HG03097 (cell line): Measurements from ENCODE around the gene SUCO.
"Not testable (repeated sequence)": the region's sequence is repeated elsewhere in the genome, so short reads cannot be mapped to it uniquely, and the experiment has no call there.

Source experiments
- ATAC-seq: cut with Tn5 transposase; IDR thresholded peaks from one replicate; pipeline ENCODE4 v1.9.1; 2021; ENCODE audit not compliant: unreplicated experiment, low FRiP score

Gene SUCO

DNA sequence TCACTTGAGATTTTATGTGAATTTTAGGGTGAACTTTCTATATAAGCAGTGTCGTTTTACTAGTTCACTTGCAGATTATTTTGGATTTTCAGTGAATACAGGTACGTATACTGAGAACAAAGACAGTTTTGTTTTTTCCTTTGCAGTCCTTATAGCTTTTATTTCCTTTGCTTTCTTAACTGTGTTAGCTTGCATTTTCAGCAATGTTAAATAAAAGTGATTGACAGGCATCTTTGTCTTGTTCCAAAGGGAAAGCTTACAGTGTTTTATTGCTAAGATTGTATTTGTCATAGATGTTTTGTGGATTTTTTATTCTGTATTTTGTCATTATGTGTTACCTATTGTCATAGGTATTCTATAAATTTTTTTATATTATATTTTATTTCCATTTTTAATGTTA is 72.7 kb downstream of the SUCO start:
- ATAC-seq, result no peak

DNA sequence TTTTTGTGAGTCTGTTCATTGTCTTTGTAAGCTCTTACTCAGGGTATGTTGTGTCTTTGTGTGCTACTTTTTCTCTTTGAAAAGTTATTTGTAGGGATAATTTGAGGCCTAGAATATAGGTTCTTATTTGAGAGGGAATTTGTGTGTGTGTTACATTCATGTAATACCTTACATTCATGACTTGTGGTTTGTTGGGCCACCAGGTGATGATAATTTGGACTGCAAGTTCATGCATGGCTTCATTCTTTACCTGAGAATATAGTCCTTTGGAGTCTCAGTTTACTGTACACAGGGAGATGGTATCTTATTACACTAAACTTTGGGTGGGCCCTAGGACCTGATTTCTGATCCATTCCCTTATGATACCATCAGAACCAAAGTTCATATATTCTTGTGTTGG is 74.2 kb downstream of the SUCO start:
- no peak for ATAC-seq

DNA sequence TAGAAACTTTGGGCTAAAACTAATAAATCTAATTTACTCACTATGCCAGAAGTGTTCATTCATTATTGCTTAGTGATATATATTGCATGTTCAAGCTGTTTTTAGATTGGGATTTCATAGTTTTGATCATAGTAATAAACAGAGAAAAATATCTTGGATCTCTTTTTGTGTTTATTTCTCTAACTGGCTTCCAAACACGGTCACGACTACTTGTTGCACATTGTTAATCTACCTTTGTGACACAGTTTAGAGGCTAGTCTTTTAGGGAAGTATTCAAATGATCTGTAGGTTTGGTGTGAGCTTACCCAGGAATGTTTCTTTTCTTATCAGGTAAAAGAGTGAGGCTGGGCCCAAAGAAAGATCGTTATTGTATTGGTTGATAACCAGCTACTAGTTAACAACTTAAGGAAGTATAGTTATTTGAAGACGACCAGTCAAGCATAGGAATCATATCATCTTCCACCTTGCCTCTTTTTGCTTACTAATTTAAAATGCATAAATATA is 75.2 kb downstream of the SUCO start:
- no peak for ATAC-seq

DNA sequence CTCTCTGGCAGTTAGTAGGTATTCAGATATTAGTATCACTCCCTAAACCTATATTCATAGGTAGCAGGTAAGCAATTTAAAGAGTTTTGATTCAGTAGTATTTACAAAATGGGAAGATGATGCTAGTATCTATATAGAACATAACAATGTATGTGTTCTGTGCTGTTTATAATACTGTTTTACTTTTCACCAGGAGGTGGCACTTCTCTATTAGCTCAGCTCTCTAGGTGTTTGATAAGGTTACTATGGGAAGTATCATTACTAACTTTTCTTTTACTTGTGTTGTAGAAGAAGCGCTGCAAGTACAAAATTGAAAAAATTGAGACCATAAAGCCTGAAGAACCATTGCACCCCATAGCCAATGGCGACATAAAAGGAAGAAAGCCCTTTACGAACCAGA is 76.6 kb downstream of the SUCO start:
- ATAC-seq, result no peak

DNA sequence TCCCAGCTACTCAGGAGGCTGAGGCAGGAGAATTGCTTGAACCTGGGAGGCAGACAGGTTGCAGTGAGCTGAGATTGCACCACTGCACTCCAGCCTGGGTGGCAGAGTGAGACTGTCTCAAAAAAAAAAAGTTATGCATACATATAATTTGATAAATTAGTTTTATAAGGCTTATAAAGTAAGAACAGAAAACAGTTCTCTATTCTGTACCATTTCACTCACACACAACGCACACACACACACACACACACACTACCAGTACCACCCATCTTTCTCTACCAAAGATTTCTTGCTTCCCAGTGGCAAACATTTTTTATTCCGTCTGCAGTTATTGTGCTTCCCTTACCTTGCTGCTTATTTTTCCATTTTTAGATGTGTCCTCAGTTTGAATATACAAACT is 79.5 kb downstream of the SUCO start:
- ATAC-seq, result no peak

DNA sequence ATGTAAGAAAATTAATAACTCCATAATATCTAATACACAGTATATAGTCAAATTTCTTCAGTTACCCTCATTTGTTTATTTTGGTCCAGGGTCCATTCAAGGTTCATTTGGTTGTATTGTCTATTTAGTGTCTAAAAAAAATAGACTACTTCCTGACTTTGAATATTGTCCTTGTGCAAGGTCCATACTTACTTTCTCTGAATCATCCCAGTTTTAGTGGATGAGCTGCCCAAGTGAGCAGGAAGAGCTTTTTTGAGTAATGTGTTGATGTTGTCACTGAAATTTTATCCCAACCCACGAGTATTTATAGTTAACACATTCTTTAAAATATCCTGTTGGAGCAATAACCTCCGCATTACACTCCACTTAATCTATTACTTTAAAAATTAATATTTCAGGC is 80.3 kb downstream of the SUCO start:
- no peak for ATAC-seq

DNA sequence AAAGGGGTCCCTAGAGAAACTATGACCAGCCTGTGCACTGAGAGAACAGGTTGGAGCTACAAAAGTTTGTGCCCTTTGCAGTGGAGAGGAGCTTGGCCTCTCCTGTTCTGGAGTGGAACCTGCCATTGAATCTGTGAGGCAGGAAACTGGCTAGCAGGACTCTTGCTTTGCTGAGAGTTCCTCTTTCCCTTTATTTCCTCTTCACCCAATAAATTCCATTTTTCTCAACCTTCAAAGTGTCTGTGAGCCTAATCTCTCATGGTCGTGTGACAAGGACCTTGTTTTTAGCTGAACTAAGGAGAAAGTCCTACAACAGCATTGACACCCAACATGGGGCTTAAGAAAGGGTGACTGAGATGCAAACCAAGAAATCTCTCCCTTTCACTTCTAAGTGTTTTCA is 83.2 kb downstream of the SUCO start:
- ATAC-seq, result no peak

DNA sequence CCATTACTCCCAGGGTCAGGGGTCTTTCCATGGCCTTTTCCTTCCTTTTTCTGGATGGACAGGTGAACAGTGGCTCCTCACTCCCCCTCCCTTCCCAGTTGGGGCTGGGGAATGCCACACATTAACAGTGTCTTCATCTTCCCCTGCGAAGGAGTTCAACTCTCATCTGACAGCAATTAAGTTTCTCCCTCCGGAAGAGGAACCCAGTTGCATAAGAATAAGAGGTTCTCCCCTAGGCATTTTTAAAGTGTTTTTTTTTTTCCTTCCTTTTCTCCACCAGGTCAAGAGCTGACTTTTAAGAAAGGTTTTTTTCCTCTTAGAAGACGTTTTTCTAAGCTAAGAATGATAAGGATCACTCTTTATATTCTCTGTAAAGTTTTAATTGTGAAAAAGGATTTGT is 83.7 kb downstream of the SUCO start:
- ATAC-seq, result no peak

DNA sequence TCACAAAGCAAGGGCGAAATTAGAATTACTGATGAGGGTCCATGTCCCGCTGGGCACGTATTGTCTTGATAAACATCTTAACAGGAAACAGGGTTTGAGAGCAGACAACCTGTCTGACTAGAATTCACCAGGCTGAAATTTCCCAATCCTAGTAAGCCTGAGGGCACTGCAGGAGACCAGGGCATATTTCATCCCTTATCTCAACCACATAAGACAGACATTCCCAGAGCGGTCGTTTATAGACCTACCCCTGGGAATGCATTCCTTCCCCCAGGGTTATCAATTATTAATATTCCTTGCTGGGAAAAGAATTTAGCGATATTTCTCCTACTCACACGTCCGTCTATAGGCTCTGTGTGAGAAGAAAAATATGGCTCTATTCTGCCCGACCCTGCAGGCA is 87.7 kb downstream of the SUCO start:
- not testable (repeated sequence) for ATAC-seq

DNA sequence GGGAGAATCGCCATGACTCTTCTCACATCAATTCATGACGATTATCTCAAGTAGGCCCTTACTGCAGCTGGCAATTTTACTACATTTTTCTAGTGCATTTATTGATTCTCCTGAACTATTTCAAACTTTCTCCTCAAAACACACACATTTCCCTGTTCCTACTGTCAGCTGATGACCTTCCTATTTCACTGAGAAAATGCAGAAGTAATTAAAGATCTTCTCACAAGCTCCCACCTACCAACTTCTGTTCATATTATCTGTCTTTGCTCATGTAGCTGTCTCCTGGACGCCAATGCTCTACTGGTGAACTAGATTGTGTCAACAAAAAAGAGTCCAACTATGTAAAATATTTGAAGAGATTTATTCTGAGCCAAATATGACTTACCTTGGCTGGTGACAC is 89.6 kb downstream of the SUCO start:
- no peak for ATAC-seq

DNA sequence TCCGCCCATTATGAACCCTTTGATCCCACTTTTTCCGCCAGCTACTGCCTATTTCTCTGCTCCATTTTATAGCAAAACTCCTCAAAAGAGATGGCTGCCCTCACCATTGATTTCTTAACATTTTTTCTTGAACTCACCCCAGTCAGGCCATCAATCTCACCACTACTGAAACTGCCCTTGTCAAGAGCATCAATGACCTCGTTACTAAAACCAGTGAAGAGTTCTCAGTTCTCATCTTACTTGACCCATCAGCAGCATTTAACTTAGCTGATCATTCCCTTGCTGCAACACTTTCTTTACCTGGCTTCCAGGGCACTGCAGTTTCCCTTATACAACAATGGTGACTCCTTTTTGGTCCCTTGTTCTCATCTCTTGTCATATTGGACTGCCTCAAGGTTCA is 90.8 kb downstream of the SUCO start:
- no peak for ATAC-seq

DNA sequence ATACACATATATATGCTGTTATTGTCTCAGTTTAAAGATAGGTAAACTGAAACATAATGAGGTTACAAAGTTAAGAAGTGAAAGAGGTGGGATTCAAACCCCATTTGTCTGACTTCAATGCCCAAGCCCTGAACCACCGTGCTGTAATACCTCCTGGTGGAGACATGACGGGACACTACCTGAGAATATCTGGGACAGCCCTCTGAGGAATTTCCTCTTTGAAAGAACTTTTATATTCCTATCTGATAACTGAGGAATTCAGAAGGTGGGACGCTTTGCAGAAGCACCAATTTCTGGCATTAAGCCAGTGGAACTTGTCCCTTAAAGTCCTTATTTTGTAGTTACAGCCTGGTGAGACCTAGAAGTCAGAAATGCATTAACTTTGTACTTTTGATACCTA is 93.9 kb downstream of the SUCO start:
- no peak for ATAC-seq

DNA sequence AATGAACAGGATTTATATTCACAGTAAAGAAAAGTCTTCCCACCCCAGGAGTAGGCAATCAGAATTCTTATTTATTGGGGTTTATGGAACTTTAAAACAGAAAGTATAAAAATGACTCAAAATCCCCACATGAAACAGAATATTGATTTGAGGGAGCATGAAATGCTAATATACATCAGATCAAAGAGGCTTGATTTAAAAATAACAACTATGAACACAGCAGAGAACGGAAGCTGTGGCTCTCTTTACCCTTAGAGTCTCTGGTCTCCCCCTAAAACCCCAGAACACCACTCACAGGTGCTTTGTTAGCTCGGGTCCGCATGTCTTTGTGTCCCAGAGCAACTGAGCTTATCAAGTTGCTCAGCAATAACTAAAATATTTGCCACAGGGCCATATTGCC is 94.8 kb downstream of the SUCO start:
- ATAC-seq, result no peak

DNA sequence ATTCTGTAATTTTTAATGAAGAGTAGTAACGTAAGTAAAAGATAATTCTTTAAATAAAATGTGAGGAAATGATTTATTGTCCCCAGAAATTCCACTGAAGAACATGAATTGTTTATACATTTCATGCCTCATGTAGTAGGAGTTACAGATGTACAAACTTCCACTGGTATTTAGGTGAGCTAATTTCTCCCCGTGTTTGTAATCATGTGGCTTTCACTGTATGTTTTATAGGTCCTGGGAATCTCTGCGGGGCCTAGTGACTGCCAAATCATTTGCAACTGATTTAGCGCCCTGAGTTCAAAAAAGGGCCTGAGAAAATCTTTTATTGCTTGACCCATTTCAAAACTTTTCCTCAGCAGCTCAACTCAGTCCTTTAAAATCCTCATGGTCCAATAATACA is 95.5 kb downstream of the SUCO start:
- ATAC-seq, result no peak

DNA sequence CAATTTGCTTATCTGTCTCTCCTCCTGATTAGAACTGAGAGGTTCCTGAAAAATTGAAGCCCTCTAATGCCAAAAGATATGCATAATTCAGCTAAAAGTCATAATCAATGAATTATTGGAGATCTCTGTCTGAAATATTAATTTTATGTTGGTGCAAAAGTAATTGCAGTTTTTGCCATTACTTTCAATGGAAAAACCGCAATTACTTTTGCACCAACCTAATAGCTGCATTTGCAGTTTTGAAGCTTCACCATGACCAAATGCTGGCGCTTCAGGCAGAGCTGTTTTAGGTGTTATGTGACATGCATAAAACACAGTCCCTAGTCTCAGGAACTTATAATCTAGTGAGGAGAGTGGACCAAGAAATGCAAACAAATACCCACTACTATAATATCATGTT is 96.2 kb downstream of the SUCO start:
- no peak for ATAC-seq

DNA sequence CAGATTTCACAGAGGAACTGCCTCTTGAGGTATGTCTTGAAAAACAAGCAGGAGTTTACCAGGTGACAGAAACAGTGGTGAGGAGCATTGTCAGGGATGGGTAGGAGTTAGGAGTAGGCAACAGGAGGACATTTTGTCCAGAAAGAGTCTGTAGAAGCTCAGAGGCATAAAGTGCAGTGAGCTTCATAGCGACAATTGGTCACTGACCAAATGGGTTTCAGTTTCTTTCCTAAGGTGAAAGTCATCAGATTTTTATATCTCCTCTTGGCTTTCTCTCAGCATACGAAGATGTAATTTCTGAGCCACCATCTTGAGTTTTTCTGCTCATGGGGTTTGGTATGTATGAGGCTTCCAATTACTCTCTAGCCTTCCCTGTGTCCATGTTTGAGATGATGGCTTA is 96.7 kb downstream of the SUCO start:
- no peak for ATAC-seq

DNA sequence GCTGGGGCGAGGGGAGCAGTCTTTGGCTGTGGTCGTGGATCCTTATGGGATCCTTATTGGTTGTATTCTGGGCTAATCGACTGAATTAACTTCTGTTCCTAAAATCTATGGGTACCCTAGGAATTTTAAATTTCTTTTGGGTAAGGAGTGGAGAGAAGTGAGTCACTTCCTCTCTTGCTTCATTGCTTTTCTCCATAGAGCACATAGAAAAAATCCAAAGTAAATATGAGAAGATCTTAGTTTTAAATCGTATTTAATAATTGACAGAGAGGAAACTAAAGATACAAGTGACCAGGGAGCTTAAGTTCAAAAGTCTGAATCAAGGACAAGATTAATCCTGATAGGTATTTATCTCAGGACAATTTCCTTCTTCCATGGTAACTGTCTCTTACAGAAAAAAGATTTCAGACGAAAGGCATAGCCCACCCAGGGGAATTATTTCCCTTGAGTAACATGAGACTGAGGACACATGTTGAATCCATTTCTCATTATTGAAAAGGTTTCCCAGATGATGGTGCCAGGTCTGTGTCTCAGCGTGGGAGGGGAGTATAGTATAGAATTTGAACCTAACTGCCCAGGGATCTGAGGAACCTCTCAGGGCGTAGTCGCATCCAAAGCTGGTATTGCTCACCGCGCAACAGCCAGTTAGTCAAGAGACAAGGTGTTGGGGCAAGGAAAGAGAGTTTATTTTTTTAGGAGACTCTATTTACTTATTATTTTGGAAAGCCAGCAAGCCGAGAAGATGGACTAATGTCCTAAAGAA is 97.3 kb downstream of the SUCO start:
- no peak for ATAC-seq

DNA sequence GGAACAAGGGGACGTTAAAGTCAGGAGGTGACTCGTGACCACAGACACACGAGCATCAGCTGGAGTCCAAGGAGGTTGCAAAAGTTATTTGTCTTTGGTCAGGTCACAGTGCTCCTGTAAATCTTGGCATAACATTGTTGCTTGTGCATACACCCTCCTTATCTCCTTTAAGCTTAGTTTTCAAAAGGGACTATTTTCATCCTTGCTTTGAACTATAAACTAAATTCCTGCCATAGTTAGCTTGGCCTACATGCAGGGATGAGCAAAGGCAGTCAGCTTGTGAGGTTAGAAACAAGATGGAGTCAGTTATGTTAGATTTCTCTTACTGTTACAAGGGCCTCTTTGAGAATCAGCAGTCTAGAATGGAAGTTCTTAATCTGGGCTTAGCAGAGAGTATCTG is 97.9 kb downstream of the SUCO start:
- ATAC-seq, result no peak

DNA sequence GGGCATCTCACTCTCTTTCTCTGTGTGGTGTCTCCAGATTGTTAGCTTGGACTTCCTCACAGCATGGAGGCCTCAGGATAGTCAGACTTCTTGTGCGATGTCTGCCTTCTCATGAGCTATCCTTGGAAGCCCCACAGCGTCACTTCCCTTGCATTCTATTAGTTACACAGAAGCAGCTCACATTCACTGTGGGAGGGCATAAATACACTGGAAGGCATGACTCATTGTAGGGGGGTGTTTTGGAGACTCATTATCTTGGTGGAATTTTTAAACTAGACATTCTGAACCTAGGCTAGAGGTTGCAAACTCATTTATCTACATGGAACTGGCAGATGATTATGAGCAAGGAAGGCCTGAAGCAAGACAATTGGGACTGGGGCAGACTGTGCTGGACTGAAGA is 104.6 kb downstream of the SUCO start:
- no peak for ATAC-seq

DNA sequence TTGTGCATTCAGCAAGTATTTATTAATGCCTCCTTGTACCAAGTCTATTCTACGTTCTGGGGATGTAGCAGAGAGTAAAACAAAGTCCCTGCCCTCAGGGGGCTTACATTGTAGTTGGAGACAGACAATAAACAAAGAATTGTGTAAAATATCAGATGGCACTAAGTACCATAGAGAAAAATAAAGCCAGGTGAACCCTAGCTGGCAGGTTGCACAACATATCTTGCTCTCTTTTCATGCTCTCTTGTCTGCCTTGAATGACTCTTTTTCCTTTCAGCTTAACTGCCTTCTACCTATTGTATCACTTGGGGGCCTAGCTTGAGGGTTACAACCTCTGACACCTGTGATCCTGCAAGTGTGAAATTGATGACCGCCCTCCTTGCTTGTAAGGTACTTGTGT is 105.3 kb downstream of the SUCO start:
- no peak for ATAC-seq

DNA sequence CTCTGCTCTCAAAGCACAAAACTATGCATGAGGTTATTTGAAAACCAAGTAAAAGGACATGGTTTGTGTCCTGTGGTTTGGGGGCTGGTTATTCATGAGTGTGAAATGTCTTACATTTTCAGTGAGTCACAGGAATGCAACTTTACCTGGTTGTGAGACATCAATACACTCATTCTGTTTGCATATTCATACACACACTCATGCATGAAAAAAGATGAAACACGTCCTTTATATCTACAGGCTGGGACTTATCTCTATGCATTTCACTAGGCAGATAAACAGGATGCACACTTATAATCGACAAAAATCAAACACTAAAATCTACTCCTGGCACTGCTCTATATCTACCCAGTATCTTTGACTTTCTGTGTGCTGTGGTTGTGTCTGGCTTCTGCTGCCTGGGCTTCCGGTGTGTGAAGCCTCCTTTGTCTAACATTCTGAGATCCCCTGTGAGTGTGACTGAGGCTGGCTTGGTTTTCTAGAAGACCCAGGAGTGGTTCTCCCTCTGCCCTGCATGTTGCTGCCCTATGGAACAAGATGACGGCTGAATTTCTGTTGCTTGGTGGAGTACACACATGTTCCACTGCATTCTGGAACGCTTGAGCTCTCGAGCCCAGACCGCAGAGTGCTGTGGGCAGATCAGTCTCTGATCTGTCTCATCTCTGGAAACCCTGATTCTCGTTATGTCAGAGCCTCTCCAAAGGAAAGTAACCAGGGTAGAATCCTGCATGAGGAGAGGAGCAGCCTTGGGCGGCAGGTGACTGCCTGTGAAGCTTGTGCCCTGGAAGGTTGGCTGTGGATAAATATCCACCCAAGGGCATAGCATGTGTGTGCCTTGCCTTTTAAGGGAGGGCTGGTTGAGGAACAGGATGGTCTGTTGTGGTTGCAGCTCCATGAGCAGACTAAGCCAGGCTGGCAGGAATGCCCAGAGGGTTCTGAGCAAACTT is 106.2 kb downstream of the SUCO start:
- no peak for ATAC-seq

DNA sequence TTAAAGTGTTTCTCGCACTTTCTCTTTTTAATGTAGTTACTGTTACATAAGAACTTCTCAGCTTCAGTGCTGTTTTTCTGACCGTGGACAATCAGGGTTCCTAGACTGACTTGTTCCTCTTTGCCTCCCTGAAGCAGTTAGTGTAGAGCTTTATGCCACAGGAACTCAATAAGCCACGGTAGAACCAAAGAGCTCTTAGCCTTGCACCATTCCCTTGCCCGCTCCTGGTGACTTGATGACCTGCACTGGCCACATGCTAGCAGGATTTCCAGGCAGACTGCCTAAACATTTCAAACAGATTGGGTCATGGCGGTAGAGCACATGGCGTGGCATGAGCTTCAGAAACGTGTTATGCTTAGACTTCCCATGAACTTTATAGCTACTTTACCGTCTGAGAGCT is 107.2 kb downstream of the SUCO start:
- ATAC-seq, result no peak
